ENCODE data around the gene PRSS53.

- TF ChIP-seq POLR2AphosphoS5 (IDR thresholded peaks at IDR 0.05; ENCODE audit: low read depth, low read length) (no peak), POLR2A (IDR thresholded peaks at IDR 0.05; ENCODE audit: low read depth, low read length) (no peak), TAF1 (IDR thresholded peaks at IDR 0.05; ENCODE audit: low read depth, low read length) (no peak), SPI1 (IDR thresholded peaks at IDR 0.05; ENCODE audit: low read depth, low read length) (no peak), POU2F2 (IDR thresholded peaks at IDR 0.05; ENCODE audit: low read depth, low read length) (no peak)
Observed at GRCh38 chr16:31130899-31131298, 42.2 kb upstream of the PRSS53 start.

Data from GM12891 (cell line).